HTERT RPE-1 (cell line): Measurements from ENCODE around the gene MYOF.

Experiments used
- in situ Hi-C: fragments of 300-500 bp; cut with MboI; formaldehyde crosslinking; loops from 4 replicates; pipeline ENCODE4 v1.14.3; 2020; ENCODE audit warnings: low sequenced_read_pairs

MYOF gene

GRCh38 chr10:93299606-93300287 lies 182.4 kb downstream of the MYOF start:
- in situ Hi-C loops = loop anchor here (25.0 kb wide), 1 partner anchor 212 kb away; no protein-coding TSS in a partner anchor

- in situ Hi-C loops = loop anchor here (25.0 kb wide), 1 partner anchor 212 kb away; no protein-coding TSS in a partner anchor
Observed at GRCh38 chr10:93299195-93299594, 182.9 kb downstream of the MYOF start.

- in situ Hi-C loops = loop anchor here (25.0 kb wide), 1 partner anchor 209 kb away; no protein-coding TSS in a partner anchor
Observed at GRCh38 chr10:93296151-93296550, 186.0 kb downstream of the MYOF start.

- in situ Hi-C loops = loop anchor here (25.0 kb wide), 1 partner anchor 207 kb away; no protein-coding TSS in a partner anchor
Observed at GRCh38 chr10:93293999-93294398, 188.1 kb downstream of the MYOF start.

GRCh38 chr10:93290661-93291354 lies 191.3 kb downstream of the MYOF start:
- in situ Hi-C loops = loop anchor here (25.0 kb wide), 1 partner anchor 204 kb away; no protein-coding TSS in a partner anchor

- in situ Hi-C loops = loop anchor here (25.0 kb wide), 1 partner anchor 202 kb away; no protein-coding TSS in a partner anchor
Observed at GRCh38 chr10:93288679-93289634, 193.2 kb downstream of the MYOF start.

- in situ Hi-C loops = loop anchor here (25.0 kb wide), 1 partner anchor 200 kb away; no protein-coding TSS in a partner anchor
Observed at GRCh38 chr10:93287775-93288174, 194.4 kb downstream of the MYOF start.

- in situ Hi-C loops = loop anchor here (25.0 kb wide), 1 partner anchor 197 kb away; no protein-coding TSS in a partner anchor
Observed at GRCh38 chr10:93284246-93284645, 197.9 kb downstream of the MYOF start.

- in situ Hi-C loops = loop anchor here (25.0 kb wide), 1 partner anchor 194 kb away; no protein-coding TSS in a partner anchor
Observed at GRCh38 chr10:93281367-93281720, 200.8 kb downstream of the MYOF start.

- in situ Hi-C loops = loop anchor here (25.0 kb wide), 1 partner anchor 194 kb away; no protein-coding TSS in a partner anchor
Observed at GRCh38 chr10:93280699-93281366, 201.3 kb downstream of the MYOF start.

GRCh38 chr10:93280121-93280698 lies 201.9 kb downstream of the MYOF start:
- in situ Hi-C loops = loop anchor here (25.0 kb wide), 1 partner anchor 193 kb away; no protein-coding TSS in a partner anchor

GRCh38 chr10:93277360-93277759 lies 204.8 kb downstream of the MYOF start:
- in situ Hi-C loops = loop anchor here (25.0 kb wide), 1 partner anchor 190 kb away; no protein-coding TSS in a partner anchor

GRCh38 chr10:93274419-93274818 lies 207.7 kb downstream of the MYOF start:
- in situ Hi-C loops = no loop called here

GRCh38 chr10:93272884-93273675 lies 209.1 kb downstream of the MYOF start:
- in situ Hi-C loops = no loop called here

- in situ Hi-C loops = no loop called here
Observed at GRCh38 chr10:93271347-93271746, 210.8 kb downstream of the MYOF start.

- in situ Hi-C loops = no loop called here
Observed at GRCh38 chr10:93269281-93269680, 212.9 kb downstream of the MYOF start.

GRCh38 chr10:93268021-93268420 lies 214.1 kb downstream of the MYOF start:
- in situ Hi-C loops = no loop called here

GRCh38 chr10:93267521-93267920 lies 214.6 kb downstream of the MYOF start:
- in situ Hi-C loops = no loop called here

- in situ Hi-C loops = no loop called here
Observed at GRCh38 chr10:93266858-93267257, 215.3 kb downstream of the MYOF start.
